ENCODE results near the gene DPH7. TPM values are rescaled to one million over a fixed set of nuclear protein-coding genes. Genes with fewer than 3 reads are reported as not detected.
"Not testable (repeated sequence)": the region's sequence is repeated elsewhere in the genome, so short reads cannot be mapped to it uniquely, and the experiment has no call there.

The DPH7 gene
- polyA plus RNA-seq: 38.3 TPM

- H3K27me3 Mint-ChIP-seq: no peaks in the 10 kb centered on the region
- H3K27ac Mint-ChIP-seq: peak within 1 kb of the TSS; percentile 50 to 78 (median 60)
- no peaks in the 10 kb centered on the region for H3K36me3 Mint-ChIP-seq
- H3K4me3 Mint-ChIP-seq: peak within 1 kb of the TSS; percentile 83 to 92 (median 86)
- peaks cover 26 to 29% (median 27%) of the 10 kb centered on the region in 3 donors for H3K4me1 Mint-ChIP-seq
- H3K9me3 Mint-ChIP-seq: no peaks in the 10 kb centered on the region
Measured at GRCh38 chr9:137578518-137579258, at the start of gene DPH7. DPH7 (minus strand) TSS chr9:137578925; CDS start chr9:137578777, 148 bp downstream.

- Mint-ChIP-seq H3K4me1 (peaks cover 30 to 34% (median 33%) of the 10 kb centered on the region in 3 donors), H3K4me3 (peak overlapping the region in 2 of 4 donors; percentile 27 to 68)
- H3K27me3 Mint-ChIP-seq, H3K36me3 Mint-ChIP-seq, H3K27ac Mint-ChIP-seq, H3K9me3 Mint-ChIP-seq: not testable (repeated sequence)
Measured at GRCh38 chr9:137627406-137627805, 48.7 kb upstream of the DPH7 start.

- Mint-ChIP-seq H3K36me3 (no peaks in the 10 kb centered on the region), H3K27me3 (no peaks in the 10 kb centered on the region), H3K27ac (peak overlapping the region in 1 of 3 donors; percentile 39), H3K9me3 (no peaks in the 10 kb centered on the region), H3K4me3 (peak overlapping the region in 2 of 4 donors; percentile 11 to 55), H3K4me1 (peaks cover 29 to 32% (median 30%) of the 10 kb centered on the region in 3 donors)
Measured at GRCh38 chr9:137626464-137626863, 47.7 kb upstream of the DPH7 start.

GRCh38 chr9:137622211-137622610 lies 43.5 kb upstream of the DPH7 start:
- H3K36me3 Mint-ChIP-seq, H3K27me3 Mint-ChIP-seq, H3K9me3 Mint-ChIP-seq: not testable (repeated sequence)
- H3K4me3 Mint-ChIP-seq: peak overlapping the region; percentile 34 to 83 (median 52)
- H3K27ac Mint-ChIP-seq: peak overlapping the region in 1 of 3 donors; percentile 39
- peaks cover 28 to 39% (median 30%) of the 10 kb centered on the region in 3 donors for H3K4me1 Mint-ChIP-seq

- Mint-ChIP-seq H3K4me3 (peak overlapping the region; percentile 6 to 93 (median 86)), H3K4me1 (peaks cover 28 to 38% (median 28%) of the 10 kb centered on the region in 3 donors), H3K27me3 (no peaks in the 10 kb centered on the region), H3K36me3 (no peaks in the 10 kb centered on the region), H3K27ac (peak overlapping the region in 2 of 3 donors; percentile 23 to 91), H3K9me3 (no peaks in the 10 kb centered on the region)
Measured at GRCh38 chr9:137621131-137621757, 42.5 kb upstream of the DPH7 start.

GRCh38 chr9:137620581-137620980 lies 41.9 kb upstream of the DPH7 start:
- H3K4me3 Mint-ChIP-seq: peak overlapping the region in 3 of 4 donors; percentile 87 to 93 (median 89)

GRCh38 chr9:137620048-137620405 lies 41.3 kb upstream of the DPH7 start:
- H3K4me3 Mint-ChIP-seq: peak overlapping the region; percentile 89 to 96 (median 92)
- H3K27ac Mint-ChIP-seq: peak overlapping the region in 2 of 3 donors; percentile 91 to 95
- H3K36me3 Mint-ChIP-seq: no peaks in the 10 kb centered on the region
- no peaks in the 10 kb centered on the region for H3K27me3 Mint-ChIP-seq
- no peaks in the 10 kb centered on the region for H3K9me3 Mint-ChIP-seq
- peaks cover 20 to 33% (median 22%) of the 10 kb centered on the region in 3 donors for H3K4me1 Mint-ChIP-seq

More at GRCh38 chr9:137620581-137620980, 41.9 kb upstream of the DPH7 start:
- no peaks in the 10 kb centered on the region for H3K27me3 Mint-ChIP-seq
- peaks cover 26 to 38% (median 28%) of the 10 kb centered on the region in 3 donors for H3K4me1 Mint-ChIP-seq
- no peaks in the 10 kb centered on the region for H3K9me3 Mint-ChIP-seq
- H3K36me3 Mint-ChIP-seq: no peaks in the 10 kb centered on the region
- peak overlapping the region in 1 of 3 donors; percentile 91 for H3K27ac Mint-ChIP-seq

GRCh38 chr9:137619240-137620047 lies 40.7 kb upstream of the DPH7 start:
- Mint-ChIP-seq H3K27me3 (no peaks in the 10 kb centered on the region), H3K4me3 (peak overlapping the region; percentile 89 to 96 (median 92))

GRCh38 chr9:137618105-137619067 lies 39.7 kb upstream of the DPH7 start, which contains the start of gene EHMT1:
EHMT1 (plus strand) TSS chr9:137619005; CDS start chr9:137619029, 24 bp downstream.
- Mint-ChIP-seq H3K27ac (peak within 1 kb of the TSS; percentile 91 to 95 (median 94)), H3K9me3 (no peaks in the 10 kb centered on the region), H3K4me1 (peaks cover 19 to 30% (median 21%) of the 10 kb centered on the region in 3 donors), H3K36me3 (no peaks in the 10 kb centered on the region), H3K27me3 (no peaks in the 10 kb centered on the region), H3K4me3 (peak within 1 kb of the TSS; percentile 89 to 96 (median 92))

More at GRCh38 chr9:137619240-137620047, 40.7 kb upstream of the DPH7 start:
- peak overlapping the region; percentile 89 to 95 (median 91) for H3K27ac Mint-ChIP-seq
- H3K9me3 Mint-ChIP-seq: no peaks in the 10 kb centered on the region
- no peaks in the 10 kb centered on the region for H3K36me3 Mint-ChIP-seq
- peaks cover 19 to 33% (median 22%) of the 10 kb centered on the region in 3 donors for H3K4me1 Mint-ChIP-seq

GRCh38 chr9:137615387-137615871 lies 36.7 kb upstream of the DPH7 start:
- Mint-ChIP-seq H3K27ac (no peak overlapping the region), H3K4me1 (peaks cover 9 to 27% (median 18%) of the 10 kb centered on the region in 3 donors), H3K36me3 (no peaks in the 10 kb centered on the region), H3K27me3 (no peaks in the 10 kb centered on the region), H3K9me3 (no peaks in the 10 kb centered on the region), H3K4me3 (no peak overlapping the region)

- no peak overlapping the region for H3K27ac Mint-ChIP-seq
- H3K4me3 Mint-ChIP-seq: no peak overlapping the region
- H3K4me1 Mint-ChIP-seq: peaks cover 5 to 23% (median 15%) of the 10 kb centered on the region in 3 donors
- H3K9me3 Mint-ChIP-seq: no peaks in the 10 kb centered on the region
- no peaks in the 10 kb centered on the region for H3K36me3 Mint-ChIP-seq
- H3K27me3 Mint-ChIP-seq: no peaks in the 10 kb centered on the region
Measured at GRCh38 chr9:137614631-137615386, 36.1 kb upstream of the DPH7 start.

- Mint-ChIP-seq H3K9me3 (no peaks in the 10 kb centered on the region), H3K4me3 (no peak overlapping the region), H3K4me1 (peaks cover 0 to 19% (median 13%) of the 10 kb centered on the region in 3 donors), H3K36me3 (no peaks in the 10 kb centered on the region), H3K27ac (no peak overlapping the region), H3K27me3 (no peaks in the 10 kb centered on the region)
Measured at GRCh38 chr9:137613738-137614523, 35.2 kb upstream of the DPH7 start.

Measured in IgD-negative memory B cell (primary cell).